HepG2 (cell line): ENCODE measurements around the gene RASA3. TPM values are rescaled to one million over a fixed set of nuclear protein-coding genes. Genes with fewer than 3 reads are reported as not detected.

ENCODE experiments used
- ATAC-seq: fragments of 200-7000 bp; cut with Tn5 transposase; 3 replicates; pipeline ENCODE4 v1.9.1; 2020; ENCODE audit warnings: mild to moderate bottlenecking, moderate library complexity
- BruUV-seq: library from RNA; stranded (reverse); fragments of 400-500 nt; replicated peaks from 2 replicates; lab custom pipeline; 2021; lab: Mats Ljungman, UMichigan
- CTCF ChIA-PET: fragments of 300-600 bp; formaldehyde crosslinking; extraction: SDS; loops from one replicate; lab custom pipeline; 2021; ENCODE audit warnings: low total read pairs, inconsistent platforms, low intra/inter-chr PET ratio; lab: Yijun Ruan, JAX
- POLR2A ChIA-PET: fragments of 350-600 bp; sonication (Branson Sonifier 250); formaldehyde crosslinking; loops from one replicate; lab custom pipeline; 2020; ENCODE audit warnings: antibody characterized with exemption, inconsistent platforms; lab: Yijun Ruan, JAX
- DNase-seq: peaks from one replicate; pipeline ENCODE4 v3.0.0-alpha.2; 2015; ENCODE audit warnings: low spot score
- FAIRE-seq: peaks from 3 replicates; lab custom pipeline; 2011; peaks lifted over from hg19 to GRCh38; lab: Jason Lieb, UNC
- H2AFZ ChIP-seq: one replicate; pipeline ENCODE4 v1.6.1; 2011; ENCODE audit warnings: low read length, inconsistent platforms
- H3K27ac ChIP-seq: fragments of 300-600 bp; 3 replicates; pipeline ENCODE4 v1.8.0; 2011; ENCODE audit warnings: mixed run types, mild to moderate bottlenecking, mixed read lengths, low read length, inconsistent platforms; ENCODE audit not compliant: insufficient read depth; ENCODE audit errors: extremely low read length
- H3K27me3 ChIP-seq, 2 experiments: fragments of 200-600 bp in 1 of 2; 2 replicates in 1 of 2; 3 replicates in 1 of 2; pipeline versions ENCODE4 v1.6.0 to v1.8.0; 2011; ENCODE audit warnings: low read length in 2 of 2, mild to moderate bottlenecking in 2 of 2, moderate library complexity in 2 of 2, inconsistent platforms in 1 of 2; ENCODE audit not compliant: insufficient read depth in 2 of 2, control insufficient read depth in 1 of 2
- H3K36me3 ChIP-seq, 2 experiments: fragments of 200-600 bp in 1 of 2; replicated peaks in 1 of 2; 2 replicates in 1 of 2; 3 replicates in 1 of 2; pipeline versions ENCODE4 v1.5.1 to v1.8.0; 2011; ENCODE audit warnings: low read length in 2 of 2, inconsistent platforms in 1 of 2; ENCODE audit not compliant: insufficient read depth in 2 of 2, control insufficient read depth in 1 of 2
- H3K4me1 ChIP-seq: 2 replicates; pipeline ENCODE4 v1.5.1; 2012; ENCODE audit warnings: low read length, inconsistent platforms; ENCODE audit not compliant: insufficient read depth
- H3K4me2 ChIP-seq: 2 replicates; pipeline ENCODE4 v1.6.0; 2011; ENCODE audit warnings: low read depth, low read length, inconsistent platforms
- H3K4me3 ChIP-seq, 3 experiments: fragments of 200-600 bp in 1 of 3; sonication (generic), shearing (Covaris generic) in 1 of 3; replicated peaks in 1 of 3; 2 replicates each; pipeline ENCODE4 v1.5.1; 2011 to 2016; ENCODE audit warnings: low read length in 3 of 3, inconsistent platforms in 2 of 3, low read depth in 2 of 3, mild to moderate bottlenecking in 2 of 3, control low read depth in 1 of 3, mixed read lengths in 1 of 3; ENCODE audit not compliant: insufficient read depth in 1 of 3
- H3K79me2 ChIP-seq: one replicate; pipeline ENCODE4 v1.6.1; 2011; ENCODE audit warnings: low read length, inconsistent platforms; ENCODE audit not compliant: insufficient read depth
- H3K9ac ChIP-seq: 2 replicates; pipeline ENCODE4 v1.6.0; 2011; ENCODE audit warnings: mild to moderate bottlenecking, low read depth, low read length, inconsistent platforms; ENCODE audit not compliant: insufficient read depth
- H3K9me3 ChIP-seq: 2 replicates; pipeline ENCODE4 v1.5.1; 2012; ENCODE audit warnings: mild to moderate bottlenecking, low read length
- H4K20me1 ChIP-seq: 2 replicates; pipeline ENCODE4 v1.6.0; 2011; ENCODE audit warnings: inconsistent platforms, mild to moderate bottlenecking, low read length, moderate library complexity; ENCODE audit not compliant: insufficient read depth
- AGO1 ChIP-seq: fragments of 200-400 bp; formaldehyde crosslinking; IDR thresholded peaks from 2 replicates; pipeline ENCODE4 v1.6.1; 2017; ENCODE audit warnings: mild to moderate bottlenecking, low read depth, low read length, moderate library complexity; ENCODE audit not compliant: poor library complexity, severe bottlenecking
- DNMT1 ChIP-seq: sonication (generic); formaldehyde crosslinking; IDR thresholded peaks from 2 replicates; pipeline ENCODE4 v1.5.1; 2020; ENCODE audit warnings: mild to moderate bottlenecking, missing genetic modification reagents
- FOXC1 ChIP-seq: sonication (generic); formaldehyde crosslinking; IDR thresholded peaks from 2 replicates; pipeline ENCODE4 v1.8.0; 2022; ENCODE audit warnings: mild to moderate bottlenecking, missing genetic modification reagents, borderline replicate concordance
- KLF16 ChIP-seq, 2 experiments: sonication (generic) in 1 of 2; formaldehyde crosslinking in 1 of 2; IDR thresholded peaks; 2 replicates each; pipeline versions ENCODE4 v1.6.1 to v1.8.0; 2016 to 2023; ENCODE audit warnings: missing genetic modification reagents in 2 of 2, missing compliant biosample characterization in 1 of 2
- YEATS4 ChIP-seq: sonication (generic); formaldehyde crosslinking; IDR thresholded peaks from 2 replicates; pipeline ENCODE4 v1.4.0; 2020; ENCODE audit warnings: missing genetic modification reagents, borderline replicate concordance
- ZBED4 ChIP-seq: sonication (generic); formaldehyde crosslinking; IDR thresholded peaks from 2 replicates; pipeline ENCODE4 v1.4.0; 2020; ENCODE audit warnings: missing genetic modification reagents, borderline replicate concordance
- ZBTB46 ChIP-seq: sonication (generic); formaldehyde crosslinking; IDR thresholded peaks from 2 replicates; pipeline ENCODE4 v1.4.0; 2020; ENCODE audit warnings: mild to moderate bottlenecking, missing genetic modification reagents, borderline replicate concordance
- ZNF574 ChIP-seq: sonication (generic); formaldehyde crosslinking; IDR thresholded peaks from 2 replicates; pipeline ENCODE4 v1.4.0; 2020; ENCODE audit warnings: missing genetic modification reagents
- ZNF839 ChIP-seq: sonication (generic); formaldehyde crosslinking; IDR thresholded peaks from 2 replicates; pipeline ENCODE4 v1.4.0; 2020; ENCODE audit warnings: missing genetic modification reagents, mild to moderate bottlenecking, borderline replicate concordance
- ZUFSP ChIP-seq: sonication (generic); formaldehyde crosslinking; IDR thresholded peaks from 2 replicates; pipeline ENCODE4 v1.9.0; 2021; ENCODE audit warnings: missing genetic modification reagents, mild to moderate bottlenecking, borderline replicate concordance
- WGBS: methylation state at CpG from one replicate; pipeline ENCODE4 v1.1.6; 2017; ENCODE audit warnings: low lambda C conversion rate; 5-methylcytosine and 5-hydroxymethylcytosine counted together
- in situ Hi-C: cut with HindIII; loops from 2 replicates; pipeline ENCODE4 v1.10.0; 2017; ENCODE audit warnings: low pct_unique_long_range_greater_than_20kb; ENCODE audit not compliant: extremely low pct_ligation_motif_present
- intact Hi-C: fragments of 100-400 bp; cut with micrococcal nuclease; formaldehyde crosslinking; loops from one replicate; pipeline ENCODE4 v1.10.0; 2022; ENCODE audit not compliant: unreplicated experiment
- polyA plus RNA-seq, 8 experiments: library from polyadenylated mRNA; depleted of rRNA in 3 of 8; stranded (reverse) in 7 of 8; unstranded in 1 of 8; fragments of >200 nt; fragmentation: Illumina TruSeq in 4 of 8; extraction: Trizol in 4 of 8; gene quantifications; 2 replicates each; pipeline versions ENCODE4 v1.2.1 to v1.2.3, GENCODE V29; 2011 to 2016; ENCODE audit warnings: low read depth in 4 of 8, missing spikeins in 1 of 8, mixed read lengths in 1 of 8; ENCODE audit not compliant: insufficient read depth in 1 of 8
- total RNA-seq, 5 experiments: library from RNA; depleted of rRNA; stranded (reverse); fragments of >200 nt; fragmentation: Illumina TruSeq; extraction: Trizol; gene quantifications; 2 replicates each; pipeline ENCODE4 v1.2.3, GENCODE V29; 2016; ENCODE audit warnings: low read depth in 1 of 5

The RASA3 gene
- total and polyA plus RNA-seq, 2 of the 13 experiments (the other 11 are each of a cell fraction or from before 2014, with no cell fraction given) = 0.05 TPM; not detected in 1

GRCh38 chr13:114009590-114010400 is 122.6 kb downstream of the RASA3 start:
- no peak overlapping the region for H2AFZ ChIP-seq
- H3K9me3 ChIP-seq = no peaks in the 10 kb centered on the region
- FAIRE-seq = no peak
- no peak overlapping the region for H3K27ac ChIP-seq
- no peak for DNase-seq
- intact Hi-C loops (no loop called here), in situ Hi-C loops (no loop called here)
- no peak for ATAC-seq
- no peak overlapping the region for H3K9ac ChIP-seq
- no peak overlapping the region for H3K4me3 ChIP-seq
- no peak overlapping the region for H3K4me2 ChIP-seq
- no peaks in the 10 kb centered on the region for H3K36me3 ChIP-seq
- no TSS peak for BruUV-seq
- 51% methylated on average over 8 of the region's 31 CpGs for WGBS
- H4K20me1 ChIP-seq = no peaks in the 10 kb centered on the region
- CTCF ChIA-PET = no interaction called here
- peaks cover 8 to 30% of the 10 kb centered on the region in 2 experiments; a peak in 4 of 5 replicates for H3K27me3 ChIP-seq
- POLR2A ChIA-PET = no interaction called here
- H3K4me1 ChIP-seq = no peaks in the 10 kb centered on the region
- no peaks in the 10 kb centered on the region for H3K79me2 ChIP-seq
- no peak for TF ChIP-seq ZUFSP (CRISPR knock-in tag)
- TF ChIP-seq ZNF574 (CRISPR knock-in tag) = no peak
- no peak for TF ChIP-seq ZNF839
- TF ChIP-seq AGO1 = no peak
- no peak for TF ChIP-seq ZBED4 (CRISPR knock-in tag)
- TF ChIP-seq KLF16 (CRISPR knock-in tag; IDR thresholded peaks at IDR 0.05) = no peak
- TF ChIP-seq DNMT1 (CRISPR knock-in tag) = no peak
- TF ChIP-seq ZBTB46 (CRISPR knock-in tag) = no peak
- no peak for TF ChIP-seq FOXC1 (CRISPR knock-in tag)
- no peak for TF ChIP-seq YEATS4 (CRISPR knock-in tag)
